IPS-18c (cell line): ENCODE measurements around the gene ERCC6L2.

ENCODE experiments used
- H3K4me3 ChIP-seq: 2 replicates; pipeline ENCODE4 v1.7.0; 2013; ENCODE audit warnings: low read depth, mild to moderate bottlenecking, low read length, moderate library complexity; ENCODE audit not compliant: insufficient read depth
- H3K9me3 ChIP-seq: one replicate; pipeline ENCODE4 v1.6.1; 2013; ENCODE audit warnings: mild to moderate bottlenecking, low read length, moderate library complexity; ENCODE audit not compliant: control insufficient read depth, insufficient read depth

The ERCC6L2 gene

GRCh38 chr9:95857124-95857523 lies 18.4 kb upstream of the ERCC6L2 start:
- H3K9me3 ChIP-seq: no peaks in the 10 kb centered on the region
- no peak overlapping the region for H3K4me3 ChIP-seq

GRCh38 chr9:95857896-95858295 lies 17.6 kb upstream of the ERCC6L2 start:
- H3K9me3 ChIP-seq: no peaks in the 10 kb centered on the region
- H3K4me3 ChIP-seq: no peak overlapping the region

- no peaks in the 10 kb centered on the region for H3K9me3 ChIP-seq
- no peak overlapping the region for H3K4me3 ChIP-seq
Observed at GRCh38 chr9:95862343-95862742, 13.1 kb upstream of the ERCC6L2 start.

- Histone ChIP-seq H3K9me3 (no peaks in the 10 kb centered on the region), H3K4me3 (no peak overlapping the region)
Observed at GRCh38 chr9:95864852-95865580, 10.5 kb upstream of the ERCC6L2 start.

- no peak overlapping the region for H3K4me3 ChIP-seq
- no peaks in the 10 kb centered on the region for H3K9me3 ChIP-seq
Observed at GRCh38 chr9:95870352-95870751, 5.1 kb upstream of the ERCC6L2 start.

GRCh38 chr9:95870906-95871305 lies 4.6 kb upstream of the ERCC6L2 start:
- no peaks in the 10 kb centered on the region for H3K9me3 ChIP-seq

GRCh38 chr9:95874303-95874988 lies 1.0 kb upstream of the ERCC6L2 start:
- H3K4me3 ChIP-seq: no peak overlapping the region; the same call in 1 of the 2 replicates

More at GRCh38 chr9:95870906-95871305, 4.6 kb upstream of the ERCC6L2 start:
- no peak overlapping the region for H3K4me3 ChIP-seq

GRCh38 chr9:95874989-95875304 lies 544 bp upstream of the ERCC6L2 start:
- Histone ChIP-seq H3K4me3 (no peak overlapping the region; the same call in 1 of the 2 replicates), H3K9me3 (no peaks in the 10 kb centered on the region)

More at GRCh38 chr9:95874303-95874988, 1.0 kb upstream of the ERCC6L2 start:
- no peaks in the 10 kb centered on the region for H3K9me3 ChIP-seq

GRCh38 chr9:95876138-95876444 lies 600 bp downstream of the ERCC6L2 start:
- Histone ChIP-seq H3K4me3 (no peak overlapping the region), H3K9me3 (no peaks in the 10 kb centered on the region)

- Histone ChIP-seq H3K9me3 (no peaks in the 10 kb centered on the region), H3K4me3 (no peak overlapping the region)
Observed at GRCh38 chr9:95876595-95876994, 1.1 kb downstream of the ERCC6L2 start.

- H3K4me3 ChIP-seq: no peak overlapping the region
- H3K9me3 ChIP-seq: no peaks in the 10 kb centered on the region
Observed at GRCh38 chr9:95877984-95878383, 2.5 kb downstream of the ERCC6L2 start.

- no peak overlapping the region for H3K4me3 ChIP-seq
- H3K9me3 ChIP-seq: no peaks in the 10 kb centered on the region
Observed at GRCh38 chr9:95879591-95879990, 4.1 kb downstream of the ERCC6L2 start.

- Histone ChIP-seq H3K4me3 (no peak overlapping the region), H3K9me3 (no peaks in the 10 kb centered on the region)
Observed at GRCh38 chr9:95880021-95880690, 4.7 kb downstream of the ERCC6L2 start.

- H3K9me3 ChIP-seq: no peaks in the 10 kb centered on the region
- no peak overlapping the region for H3K4me3 ChIP-seq
Observed at GRCh38 chr9:95887926-95888497, 12.5 kb downstream of the ERCC6L2 start.

GRCh38 chr9:95890594-95890993 lies 15.1 kb downstream of the ERCC6L2 start:
- H3K4me3 ChIP-seq: no peak overlapping the region

GRCh38 chr9:95891067-95891671 lies 15.7 kb downstream of the ERCC6L2 start:
- Histone ChIP-seq H3K4me3 (no peak overlapping the region), H3K9me3 (no peaks in the 10 kb centered on the region)

More at GRCh38 chr9:95890594-95890993, 15.1 kb downstream of the ERCC6L2 start:
- no peaks in the 10 kb centered on the region for H3K9me3 ChIP-seq

GRCh38 chr9:95892690-95893089 lies 17.2 kb downstream of the ERCC6L2 start:
- Histone ChIP-seq H3K4me3 (no peak overlapping the region), H3K9me3 (no peaks in the 10 kb centered on the region)
